Cerebellar cortex (tissue), 1 donor: ENCODE data around the gene UMODL1.
A peak's percentile ranks its signal among the peaks of the same experiment; 100 is the strongest.

ENCODE experiments used
- DNase-seq: peaks from one replicate; pipeline ENCODE4 v3.0.0-alpha.2; 2015; ENCODE audit warnings: low spot score

Gene UMODL1

GRCh38 chr21:42080788-42081083 lies 9.6 kb downstream of the UMODL1 start:
- no peak for DNase-seq

DNA sequence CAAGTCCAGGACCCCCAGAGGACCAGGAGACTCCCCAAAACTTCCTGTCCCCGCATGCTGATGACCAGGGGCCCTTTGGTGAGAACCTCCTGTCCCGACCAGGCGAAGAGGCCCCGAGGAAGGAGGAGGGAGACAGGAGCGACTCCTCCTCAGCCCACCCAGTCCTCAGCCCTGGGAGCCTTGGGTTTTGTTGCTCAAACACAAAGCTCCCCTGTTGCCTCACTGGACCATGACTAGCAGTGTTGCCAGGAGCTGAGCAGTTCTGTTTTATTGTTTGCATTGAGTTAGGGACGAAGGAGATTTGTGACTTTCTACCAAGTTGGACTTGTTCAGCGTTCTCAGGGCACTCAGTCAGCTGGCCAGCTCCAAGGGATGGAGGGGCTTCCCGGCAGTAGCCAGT lies 10.0 kb downstream of the UMODL1 start:
- no peak for DNase-seq

GRCh38 chr21:42081931-42082381 lies 10.8 kb downstream of the UMODL1 start:
- DNase-seq = no peak

- DNase-seq = no peak
These were observed 11.6 kb downstream of the UMODL1 start for GRCh38 chr21:42082501-42083360.

DNA sequence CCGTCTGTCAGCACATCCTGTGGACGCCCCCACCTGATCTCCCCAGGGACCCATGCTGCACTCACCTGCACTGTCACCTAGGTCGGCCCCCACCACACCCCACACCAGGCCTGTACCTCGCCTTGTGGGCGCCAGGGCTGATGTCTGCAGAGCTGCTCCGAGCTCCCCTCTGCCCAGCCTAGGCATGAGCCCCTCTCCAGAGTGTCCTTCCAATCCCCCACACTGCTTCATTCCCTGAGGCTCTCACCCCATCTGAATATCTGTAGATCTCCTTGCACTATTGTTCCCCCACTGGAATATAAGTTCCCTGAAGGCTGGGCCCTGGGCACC lies 12.2 kb downstream of the UMODL1 start:
- no peak for DNase-seq

- no peak for DNase-seq
These were observed 13.0 kb downstream of the UMODL1 start for GRCh38 chr21:42084079-42084478.

DNA sequence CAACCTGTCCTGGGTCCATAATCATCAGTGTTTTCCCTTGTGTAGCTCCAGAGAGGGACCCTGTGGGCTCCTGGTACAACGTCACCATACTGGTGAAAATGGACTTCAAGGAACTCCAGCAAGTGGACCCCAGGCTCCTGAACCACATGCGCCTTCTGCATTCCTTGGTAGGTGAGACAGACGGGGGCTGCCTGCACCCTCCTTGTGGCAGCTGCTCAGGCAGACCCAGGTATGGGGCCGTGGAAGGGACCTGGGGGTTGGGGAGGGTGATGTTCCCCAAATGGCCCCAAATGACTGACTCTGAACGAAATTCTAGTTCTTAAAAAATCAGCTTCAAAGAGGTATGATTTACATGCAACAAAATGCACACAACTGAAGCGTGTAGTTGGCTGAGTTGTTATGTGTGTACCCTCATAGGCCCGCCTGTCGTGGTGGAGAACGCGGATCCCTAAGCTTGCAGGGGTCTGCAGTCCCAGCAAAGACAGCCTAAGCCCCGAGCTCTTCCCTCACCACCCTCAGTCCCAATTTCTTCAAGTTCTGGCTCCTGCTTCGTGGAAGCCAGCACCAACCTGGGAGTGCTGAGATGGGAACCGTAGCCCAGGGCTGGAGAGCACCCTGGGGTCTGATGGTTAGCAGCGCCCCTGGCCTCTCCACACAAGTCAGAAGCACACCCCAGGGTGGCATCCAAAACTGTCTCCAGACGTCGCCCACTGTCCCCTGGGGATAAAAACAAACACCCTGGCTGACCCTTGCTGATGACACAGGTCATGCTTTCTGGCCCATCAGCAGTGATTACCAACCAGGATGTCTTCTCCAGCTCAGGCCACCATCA lies 14.3 kb downstream of the UMODL1 start:
- DNase-seq = no peak

GRCh38 chr21:42086969-42087368 lies 15.9 kb downstream of the UMODL1 start:
- DNase-seq = no peak

DNA sequence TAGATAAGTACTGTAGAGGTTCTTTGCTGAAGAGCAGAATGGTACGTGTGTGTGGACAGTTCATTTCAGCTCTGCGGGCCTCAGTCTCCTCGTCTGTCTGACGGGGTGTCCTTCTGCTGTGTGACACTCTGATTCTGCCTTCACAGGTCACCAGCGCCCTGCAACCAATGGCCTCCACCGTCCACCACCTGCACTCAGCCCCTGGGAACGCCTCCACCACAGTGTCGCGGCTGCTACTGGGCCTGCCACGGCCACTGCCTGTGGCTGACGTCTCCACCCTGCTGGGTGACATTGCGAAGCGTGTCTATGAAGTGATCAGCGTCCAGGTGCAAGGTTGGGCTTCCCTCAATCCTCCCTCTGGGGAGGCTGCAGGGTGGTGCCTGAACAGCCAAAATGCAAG lies 17.0 kb downstream of the UMODL1 start:
- no peak for DNase-seq

- no peak for DNase-seq
These were observed 17.5 kb downstream of the UMODL1 start for GRCh38 chr21:42088658-42089057.

GRCh38 chr21:42089093-42089631 lies 18.0 kb downstream of the UMODL1 start:
- DNase-seq = no peak

GRCh38 chr21:42089665-42090310 lies 18.7 kb downstream of the UMODL1 start:
- DNase-seq = no peak

- no peak for DNase-seq
These were observed 20.9 kb downstream of the UMODL1 start for GRCh38 chr21:42091899-42092508.

- no peak for DNase-seq
These were observed 21.7 kb downstream of the UMODL1 start for GRCh38 chr21:42092771-42093170.

DNA sequence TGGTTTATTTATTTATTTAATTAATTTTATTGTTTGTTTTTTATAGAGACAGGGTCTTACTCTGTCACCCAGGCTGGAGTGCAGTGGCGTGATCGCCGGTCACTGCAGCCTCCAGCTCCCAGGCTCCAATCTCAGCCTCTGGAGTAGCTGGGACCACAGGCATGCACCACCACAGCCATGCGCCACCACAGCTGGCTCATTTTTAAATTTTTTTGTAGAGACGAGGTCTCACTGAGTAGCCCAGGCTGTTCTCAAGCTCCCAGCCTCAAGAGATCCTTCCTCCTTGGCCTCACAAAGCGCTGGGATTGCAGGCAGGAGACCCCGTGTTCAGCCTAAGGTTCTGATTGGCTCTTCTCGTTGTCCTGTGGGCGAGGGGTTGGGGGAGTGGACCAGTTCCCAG lies 22.1 kb downstream of the UMODL1 start:
- no peak for DNase-seq

GRCh38 chr21:42093991-42094421 lies 22.9 kb downstream of the UMODL1 start:
- DNase-seq = peak; percentile 96

- DNase-seq = no peak
These were observed 23.7 kb downstream of the UMODL1 start for GRCh38 chr21:42094811-42095210.

GRCh38 chr21:42095581-42095980 lies 24.5 kb downstream of the UMODL1 start:
- DNase-seq = no peak

DNA sequence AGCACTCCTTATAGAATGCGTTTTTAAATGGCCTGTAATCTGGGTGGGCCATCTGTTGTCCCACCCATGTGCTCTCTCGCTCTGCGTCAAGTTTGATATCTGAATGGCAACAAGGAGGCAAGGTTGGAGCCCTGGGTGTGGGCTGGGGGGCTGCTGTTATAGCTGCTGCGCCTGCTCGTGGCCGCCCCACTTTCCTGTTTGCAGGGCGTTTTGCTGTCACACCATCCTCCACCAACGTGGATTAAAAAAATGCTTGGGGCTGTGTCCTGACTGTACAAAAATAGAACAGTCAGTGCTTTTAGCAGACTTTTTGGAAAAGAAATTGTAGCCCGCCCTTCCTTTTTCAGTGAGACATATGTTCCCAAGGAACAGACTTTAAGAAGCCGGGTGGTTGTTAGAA lies 25.4 kb downstream of the UMODL1 start:
- no peak for DNase-seq

- no peak for DNase-seq
These were observed 26.2 kb downstream of the UMODL1 start for GRCh38 chr21:42097274-42097673.

DNA sequence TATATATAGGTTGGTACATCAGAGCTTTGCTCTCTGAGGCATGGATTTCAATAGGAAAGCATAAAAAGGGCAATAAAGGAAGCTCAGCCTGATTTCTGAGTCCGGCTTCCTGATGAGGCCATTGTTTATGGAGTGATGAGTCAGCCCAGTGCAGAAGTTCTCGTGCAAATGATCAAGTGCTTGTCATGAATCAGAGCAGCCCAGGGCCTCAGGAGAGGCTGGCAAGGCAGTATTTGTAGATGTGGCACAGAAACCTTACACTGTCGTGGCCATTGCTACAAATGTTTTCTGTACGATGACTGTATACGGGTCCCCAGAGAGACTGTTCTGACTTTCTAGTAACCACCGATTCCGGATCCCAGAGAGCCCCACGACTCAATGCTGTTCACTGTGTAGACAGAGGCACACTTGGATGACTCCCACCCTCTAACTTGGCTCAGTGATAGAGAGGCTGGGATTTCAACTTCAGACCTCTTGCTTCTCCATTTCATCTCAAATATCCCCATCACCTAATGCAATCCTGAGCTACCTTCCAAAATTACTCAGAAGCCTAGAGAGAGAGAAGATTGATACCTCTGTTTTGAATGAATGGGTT lies 26.8 kb downstream of the UMODL1 start:
- DNase-seq = no peak
